Right atrium auricular region (tissue), 2 donors: Measurements from ENCODE around the gene ADGRA1. TPM values are rescaled to one million over a fixed set of nuclear protein-coding genes. Genes with fewer than 3 reads are reported as not detected.

Source experiments
- DNase-seq: peaks from one replicate; pipeline ENCODE4 v3.0.0-alpha.2; 2019; ENCODE audit warnings: low spot score
- H3K27ac ChIP-seq, 2 donors: fragments of 200-600 bp; sonication (generic); 1 replicate in 1 of 2; 2 replicates in 1 of 2; pipeline ENCODE4 v1.5.1; 2016 to 2019
- H3K27me3 ChIP-seq, 2 donors: fragments of 200-600 bp; sonication (generic); one replicate each; pipeline versions ENCODE4 v1.5.1 to v1.6.0; 2017 to 2019
- H3K36me3 ChIP-seq: fragments of 200-600 bp; sonication (generic); one replicate; pipeline ENCODE4 v1.5.1; 2016
- H3K4me1 ChIP-seq, 2 donors: fragments of 200-600 bp; sonication (generic); one replicate each; pipeline versions ENCODE4 v1.5.1 to v1.6.0; 2017 to 2019
- H3K4me3 ChIP-seq, 2 donors: fragments of 200-600 bp; sonication (generic); 1 replicate in 1 of 2; 2 replicates in 1 of 2; pipeline ENCODE4 v1.5.1; 2017 to 2019; ENCODE audit warnings: mild to moderate bottlenecking in 1 of 2, moderate library complexity in 1 of 2
- H3K9me3 ChIP-seq, 2 donors: fragments of 200-600 bp; sonication (generic); one replicate each; pipeline ENCODE4 v1.5.1; 2019
- CTCF ChIP-seq, 2 donors: fragments of 200-600 bp; sonication (generic); IDR thresholded peaks; one replicate each; pipeline ENCODE4 v1.5.1; 2019; ENCODE audit warnings: antibody characterized with exemption in 2 of 2
- total RNA-seq, 2 donors: library from RNA; depleted of rRNA; stranded (reverse); fragments of >200 nt; gene quantifications; one replicate each; pipeline ENCODE4 v1.1.0, GENCODE V29; 2016

The ADGRA1 gene
- total RNA-seq, 2 donors from 2014 or later, result 0.11 to 0.51 TPM

- Histone ChIP-seq H3K36me3 (no peaks in the 10 kb centered on the region), H3K4me3 (no peak overlapping the region), H3K9me3 (no peaks in the 10 kb centered on the region), H3K27me3 (peaks cover 0 to 5% of the 10 kb centered on the region in 2 donors), H3K4me1 (peaks cover 0 to 8% of the 10 kb centered on the region in 2 donors), H3K27ac (no peak overlapping the region)
- no peak for DNase-seq
- no peak for TF ChIP-seq CTCF (IDR thresholded peaks at IDR 0.05)
These were observed 78.1 kb downstream of the ADGRA1 start for GRCh38 chr10:133165556-133166503.

GRCh38 chr10:133166504-133166827, 78.7 kb downstream of the ADGRA1 start:
- TF ChIP-seq CTCF (IDR thresholded peaks at IDR 0.05), result no peak

GRCh38 chr10:133166828-133167692, 79.3 kb downstream of the ADGRA1 start:
- no peaks in the 10 kb centered on the region for H3K27me3 ChIP-seq
- H3K4me3 ChIP-seq, result no peak overlapping the region
- DNase-seq, result no peak

More at GRCh38 chr10:133166504-133166827, 78.7 kb downstream of the ADGRA1 start:
- Histone ChIP-seq H3K9me3 (no peaks in the 10 kb centered on the region), H3K27ac (no peak overlapping the region), H3K4me3 (no peak overlapping the region), H3K4me1 (peaks cover 0 to 1% of the 10 kb centered on the region in 2 donors), H3K27me3 (no peaks in the 10 kb centered on the region), H3K36me3 (no peaks in the 10 kb centered on the region)
- no peak for DNase-seq

GRCh38 chr10:133167693-133168616, 80.2 kb downstream of the ADGRA1 start:
- no peak for DNase-seq
- H3K4me3 ChIP-seq, result no peak overlapping the region
- H3K27me3 ChIP-seq, result no peaks in the 10 kb centered on the region
- TF ChIP-seq CTCF (IDR thresholded peaks at IDR 0.05), result no peak
- no peaks in the 10 kb centered on the region for H3K4me1 ChIP-seq
- H3K27ac ChIP-seq, result no peak overlapping the region
- H3K9me3 ChIP-seq, result no peaks in the 10 kb centered on the region
- H3K36me3 ChIP-seq, result no peaks in the 10 kb centered on the region

More at GRCh38 chr10:133166828-133167692, 79.3 kb downstream of the ADGRA1 start:
- H3K27ac ChIP-seq, result no peak overlapping the region
- H3K4me1 ChIP-seq, result no peaks in the 10 kb centered on the region
- TF ChIP-seq CTCF (IDR thresholded peaks at IDR 0.05), result no peak
- no peaks in the 10 kb centered on the region for H3K36me3 ChIP-seq
- H3K9me3 ChIP-seq, result no peaks in the 10 kb centered on the region

- Histone ChIP-seq H3K27me3 (no peaks in the 10 kb centered on the region), H3K27ac (no peak overlapping the region), H3K4me3 (no peak overlapping the region), H3K4me1 (no peaks in the 10 kb centered on the region), H3K9me3 (no peaks in the 10 kb centered on the region), H3K36me3 (no peaks in the 10 kb centered on the region)
- no peak for TF ChIP-seq CTCF (IDR thresholded peaks at IDR 0.05)
- no peak for DNase-seq
These were observed 80.9 kb downstream of the ADGRA1 start for GRCh38 chr10:133168617-133169031.
